CD1c-positive myeloid dendritic cell (primary cell): ENCODE measurements around the gene TLX2.
"Not testable (repeated sequence)": the region's sequence is repeated elsewhere in the genome, so short reads cannot be mapped to it uniquely, and the experiment has no call there.

Experiments used
- DNase-seq: peaks from one replicate; pipeline ENCODE4 v3.0.0-alpha.2; 2016; ENCODE audit errors: extremely low spot score

The TLX2 gene

DNA sequence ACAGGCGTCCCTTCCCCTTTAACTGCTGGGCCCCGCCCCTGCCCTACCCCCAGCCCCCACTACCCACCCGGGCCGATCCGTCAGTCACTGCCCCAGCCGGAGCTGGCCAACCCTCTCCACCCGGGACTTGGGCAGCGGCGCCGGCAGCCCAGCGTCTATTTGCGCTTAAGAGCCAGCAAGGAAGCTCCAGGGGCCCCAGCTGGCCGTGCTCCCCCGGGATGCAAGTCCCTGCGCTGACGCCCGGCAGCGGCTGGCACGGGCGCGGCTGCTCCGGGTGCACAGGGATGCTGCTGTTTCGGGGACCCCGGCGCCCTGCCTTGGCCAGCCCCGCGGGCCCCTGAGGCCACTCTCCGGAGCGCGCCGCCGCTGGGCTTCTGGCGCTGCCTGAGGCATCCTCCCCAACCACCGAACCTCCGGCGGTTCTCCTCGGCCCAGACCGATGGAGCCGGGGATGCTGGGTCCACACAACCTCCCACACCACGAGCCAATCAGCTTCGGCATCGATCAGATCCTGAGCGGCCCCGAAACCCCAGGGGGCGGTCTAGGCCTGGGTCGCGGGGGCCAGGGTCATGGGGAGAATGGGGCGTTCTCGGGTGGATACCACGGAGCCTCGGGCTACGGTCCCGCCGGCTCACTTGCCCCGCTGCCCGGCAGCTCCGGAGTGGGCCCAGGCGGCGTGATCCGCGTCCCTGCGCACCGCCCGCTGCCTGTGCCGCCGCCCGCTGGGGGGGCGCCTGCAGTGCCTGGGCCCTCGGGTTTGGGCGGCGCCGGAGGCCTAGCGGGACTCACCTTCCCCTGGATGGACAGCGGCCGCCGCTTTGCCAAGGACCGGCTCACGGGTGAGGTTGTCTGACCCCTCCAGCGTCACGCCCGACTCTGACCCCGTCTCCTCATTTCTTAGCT lies at the start of gene TLX2:
Gene TLX2 (plus strand): TSS at position 83 of the 903 bp plus-strand sequence. CDS start 357 bp downstream, at position 440.
- DNase-seq = no peak

DNA sequence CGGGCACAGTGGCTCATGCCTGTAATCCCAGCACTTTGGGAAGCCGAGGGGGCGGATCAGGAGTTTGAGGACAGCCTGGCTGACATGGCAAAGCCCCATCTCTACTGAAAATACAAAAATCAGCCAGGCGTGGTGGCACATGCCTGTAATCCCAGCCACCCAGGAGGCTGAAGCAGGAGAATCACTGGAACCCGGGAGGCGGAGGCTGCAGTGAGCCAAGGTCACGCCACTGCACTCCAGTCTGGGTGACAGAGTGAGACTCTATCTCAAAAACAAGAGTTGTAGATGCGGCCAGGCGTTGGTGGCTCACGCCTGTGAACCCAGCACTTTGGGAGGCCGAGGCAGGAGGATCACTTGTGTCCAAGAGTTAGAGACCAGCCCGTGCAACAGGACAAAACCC lies 43.5 kb upstream of the TLX2 start:
- not testable (repeated sequence) for DNase-seq

DNA sequence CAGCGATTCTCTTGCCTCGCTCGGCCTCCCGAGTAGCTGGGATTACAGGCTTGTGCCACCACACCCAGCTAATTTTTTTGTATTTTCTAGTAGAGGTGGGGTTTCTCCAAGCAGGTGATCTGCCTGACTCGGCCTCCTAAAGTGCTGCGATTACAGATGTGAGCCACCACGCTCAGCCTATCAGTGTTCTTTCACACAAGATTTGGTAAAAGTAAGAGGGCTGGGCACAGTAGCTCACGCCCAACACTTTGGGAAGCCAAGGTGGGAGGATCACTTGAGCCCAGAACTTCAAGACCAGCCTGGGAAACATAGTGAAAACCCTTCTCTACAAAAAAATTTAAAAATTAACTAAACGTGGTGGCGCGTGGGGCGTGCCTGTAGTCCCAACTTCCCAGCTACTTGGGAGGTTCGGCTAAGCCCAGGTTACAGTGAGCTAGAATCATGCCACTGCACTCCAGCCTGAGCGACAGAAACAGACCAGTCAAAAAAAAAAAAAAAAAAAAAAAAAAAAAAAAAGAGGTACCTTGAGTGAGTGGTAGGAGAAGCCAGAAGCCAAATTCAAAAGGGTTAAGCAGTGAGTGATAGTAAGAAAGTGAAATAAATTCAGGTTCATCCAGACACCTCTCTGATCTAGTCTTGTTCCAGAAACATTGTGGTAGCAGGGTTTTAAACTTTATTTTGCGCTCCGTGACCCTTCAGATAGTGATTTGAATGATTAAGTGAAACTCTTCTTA lies 42.8 kb upstream of the TLX2 start:
- DNase-seq = no peak

DNA sequence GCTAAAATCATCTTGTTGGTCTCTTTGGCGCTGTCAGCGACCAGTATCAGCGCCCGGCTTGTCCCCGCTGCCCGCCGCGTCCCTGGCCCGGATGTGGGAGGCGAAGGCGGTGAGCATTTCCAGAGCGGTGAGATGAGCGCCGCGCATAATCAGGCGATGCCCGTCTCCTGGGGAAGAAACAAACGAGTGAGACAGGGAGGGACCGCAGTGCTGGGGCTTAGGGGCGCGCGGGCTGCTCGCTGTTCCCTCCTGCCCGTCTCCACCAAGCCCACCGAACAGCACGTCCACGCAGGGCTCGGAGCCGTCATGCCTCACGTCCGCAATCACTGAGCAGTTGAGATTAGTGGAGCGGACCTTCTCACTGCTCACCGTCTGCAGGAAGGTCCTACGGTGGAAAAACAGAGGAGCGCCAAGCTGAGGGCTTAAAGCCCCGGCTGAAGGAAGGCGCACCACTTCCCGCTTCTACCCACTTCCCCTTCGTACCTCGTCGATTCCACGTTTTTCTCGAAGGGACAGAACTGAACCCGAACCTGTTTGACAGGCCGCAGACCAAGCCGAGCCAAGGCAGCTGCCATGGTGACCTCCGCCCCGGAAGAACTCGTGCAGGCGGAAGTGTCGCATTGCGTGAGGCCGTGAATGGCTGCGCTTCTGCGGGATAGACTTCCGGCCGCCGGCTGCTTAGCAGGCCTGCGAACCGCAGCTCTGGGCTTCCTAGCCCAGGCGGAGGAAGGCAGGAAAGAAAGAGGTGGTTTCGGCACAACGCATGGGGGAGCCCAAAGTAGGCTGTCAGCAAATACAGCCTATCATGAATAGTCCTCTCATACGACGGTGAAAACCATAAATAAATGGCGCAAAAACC lies 41.9 kb upstream of the TLX2 start, which contains the start of gene MRPL53:
Gene MRPL53 (minus strand): TSS at position 595 of the 859 bp plus-strand sequence. CDS start 20 bp downstream, at position 575.
- DNase-seq = peak; percentile 96

DNA sequence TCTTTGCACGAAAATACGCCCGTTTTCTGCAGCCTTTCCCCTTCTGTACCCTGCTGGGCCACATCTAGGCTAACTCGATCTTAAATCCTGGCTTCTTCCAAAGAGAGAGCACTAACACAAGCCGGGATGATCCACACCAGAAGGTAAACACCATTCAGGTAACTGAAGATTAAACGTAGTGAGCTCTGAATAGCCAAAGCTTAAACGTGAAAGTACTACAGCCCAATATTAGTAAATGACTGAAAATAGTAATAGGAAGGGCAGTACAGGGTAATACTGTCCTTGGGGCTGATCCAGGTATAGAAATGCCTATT lies 41.3 kb upstream of the TLX2 start:
- no peak for DNase-seq

DNA sequence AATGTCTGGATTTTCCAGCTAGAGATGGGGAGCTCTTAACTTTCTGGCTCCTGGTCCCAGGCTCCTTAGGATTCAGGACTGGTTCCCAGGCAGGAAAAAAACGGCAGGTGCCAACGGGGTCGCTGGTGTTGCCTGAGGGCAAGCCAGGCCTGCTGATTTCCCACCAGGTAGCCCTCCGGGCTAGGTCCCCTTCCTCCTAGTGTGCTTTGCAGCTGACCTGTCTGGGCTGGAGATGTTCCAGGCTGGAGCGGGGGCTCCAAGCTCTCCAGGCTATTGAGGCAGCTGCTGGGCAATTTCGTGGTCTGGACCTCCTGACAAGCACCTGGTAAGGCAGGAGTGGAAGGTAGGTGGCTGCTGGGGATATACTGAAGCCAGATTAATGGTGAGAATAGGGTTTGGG lies 39.8 kb upstream of the TLX2 start:
- DNase-seq = no peak

DNA sequence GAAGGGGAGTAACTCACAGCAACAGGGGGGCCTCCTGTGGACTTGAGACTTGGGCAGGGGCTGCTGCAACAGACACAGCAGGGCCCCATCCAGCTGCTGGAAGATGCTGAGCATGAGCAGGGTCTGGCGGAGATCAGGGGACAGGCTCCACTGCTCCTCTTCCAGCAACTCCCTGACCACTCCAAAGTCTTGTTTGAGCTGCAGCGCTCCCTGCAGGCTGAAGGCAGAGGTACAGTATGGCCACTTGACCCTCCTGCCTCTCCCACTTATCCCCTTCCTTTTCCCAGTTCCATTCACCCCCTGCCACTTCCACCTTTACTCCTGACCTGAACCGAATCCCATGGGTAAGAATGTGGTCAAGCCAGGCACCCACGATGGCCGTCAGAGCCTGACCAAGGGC lies 39.4 kb upstream of the TLX2 start:
- DNase-seq = no peak

DNA sequence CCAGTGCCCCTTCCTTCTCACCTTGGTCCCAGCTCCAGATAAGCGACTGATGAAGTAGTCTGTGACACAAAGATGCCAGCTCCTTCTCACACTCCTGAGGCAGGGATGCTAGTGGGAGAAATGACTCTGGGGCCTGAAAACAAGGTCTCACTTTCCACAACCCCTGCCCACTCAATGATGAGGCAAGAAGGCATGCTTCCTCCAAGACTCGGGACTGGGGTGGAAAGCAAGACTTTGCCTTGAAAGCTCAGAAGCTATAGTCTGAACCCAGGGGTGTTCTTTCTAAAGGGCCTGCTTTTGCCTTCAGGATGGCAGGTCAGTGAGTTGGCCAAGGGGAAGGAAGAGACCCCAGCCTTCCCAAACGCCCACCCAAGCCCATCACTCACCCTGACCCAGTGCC lies 32.8 kb upstream of the TLX2 start:
- DNase-seq = peak; percentile 72

DNA sequence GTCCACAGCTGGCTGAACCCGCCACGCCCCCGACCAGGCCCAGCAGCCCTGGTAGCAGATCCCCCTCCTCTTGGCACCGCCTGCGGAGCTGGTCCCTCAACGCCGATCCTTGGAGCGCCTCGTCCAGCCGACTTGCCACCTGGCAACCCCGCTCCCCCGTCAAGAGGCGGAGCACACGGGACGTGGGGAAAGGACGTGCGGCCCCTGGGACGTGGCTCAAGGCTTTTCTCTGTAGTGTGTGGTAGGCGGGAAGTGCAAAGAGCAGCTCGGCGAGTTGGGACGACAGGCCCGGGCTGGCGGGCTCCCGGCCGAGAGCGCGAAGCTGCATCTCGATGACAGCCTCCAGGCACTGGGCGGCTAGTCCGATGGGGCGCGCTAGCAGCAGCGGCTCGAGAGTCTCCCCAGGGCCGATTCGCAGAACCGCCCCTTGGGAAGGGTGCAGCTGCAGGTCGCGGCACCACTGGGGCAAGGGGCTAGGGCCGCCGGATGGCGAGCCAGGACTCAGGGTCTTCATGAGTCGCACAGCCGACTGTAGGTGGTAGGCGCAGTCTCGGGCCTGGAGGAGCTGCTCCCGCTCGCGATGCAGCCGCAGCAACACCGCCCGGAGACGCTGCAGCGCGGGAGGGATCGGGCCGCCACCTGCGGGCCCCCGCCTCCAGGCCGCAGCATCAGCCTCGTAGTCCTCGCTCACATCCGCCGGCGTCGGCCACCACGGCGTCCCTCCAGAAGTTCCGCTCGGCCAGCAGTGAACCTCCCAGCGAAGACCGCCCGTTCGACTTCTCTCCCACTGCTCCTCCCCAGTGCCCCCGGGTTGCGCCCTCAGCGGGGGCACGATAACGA lies 32.1 kb upstream of the TLX2 start:
- peak; percentile 66 for DNase-seq

DNA sequence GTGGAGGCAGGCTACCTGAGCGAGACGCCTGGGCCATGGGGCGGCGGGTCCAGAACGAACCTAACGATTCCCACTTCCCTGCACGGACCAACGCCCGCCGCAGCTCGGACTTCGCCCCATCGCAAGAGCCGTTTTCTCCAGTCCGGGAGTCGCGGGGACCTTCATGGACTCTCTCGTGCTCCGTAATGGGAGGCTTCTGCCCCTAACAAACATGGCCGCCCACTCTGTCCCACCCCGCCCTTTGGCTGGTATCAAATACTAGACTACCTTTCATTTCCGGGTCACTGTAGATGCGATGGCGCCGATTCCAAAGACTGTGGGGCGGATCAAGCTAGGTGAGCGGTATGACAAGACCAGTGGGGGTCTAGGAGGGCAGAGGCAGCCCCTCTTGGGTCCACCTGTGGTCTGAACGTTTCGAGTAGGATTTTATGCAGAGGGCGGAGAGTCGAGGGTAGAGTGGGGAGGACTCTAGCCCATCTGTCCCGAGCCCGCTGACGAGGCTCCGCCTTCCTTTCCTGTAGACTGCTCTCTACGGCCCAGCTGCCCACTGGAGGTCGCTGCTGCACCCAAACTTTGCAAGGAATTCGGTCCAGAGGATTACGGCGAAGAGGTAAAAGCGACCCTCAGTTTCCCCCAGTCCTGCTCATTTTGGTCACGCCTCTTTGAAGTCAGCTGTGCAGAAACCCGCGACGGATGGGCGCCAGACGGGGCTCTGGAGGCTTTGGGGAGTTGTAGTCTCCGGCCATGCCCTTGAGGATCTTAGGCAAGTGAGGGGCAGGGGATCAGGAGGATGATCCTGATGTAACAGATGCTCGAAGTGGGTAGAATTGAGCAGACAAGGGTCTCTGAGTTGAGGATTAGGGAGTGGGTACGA lies 31.2 kb upstream of the TLX2 start, which contains the start of the genes CCDC142 and TTC31:
Gene CCDC142 (minus strand): TSS at position 198 of the 874 bp plus-strand sequence. CDS start 161 bp downstream, at position 37.
Gene TTC31 (plus strand): TSS at position 281 of the 874 bp plus-strand sequence. CDS start 15 bp downstream, at position 296.
- peak; percentile 97 for DNase-seq

DNA sequence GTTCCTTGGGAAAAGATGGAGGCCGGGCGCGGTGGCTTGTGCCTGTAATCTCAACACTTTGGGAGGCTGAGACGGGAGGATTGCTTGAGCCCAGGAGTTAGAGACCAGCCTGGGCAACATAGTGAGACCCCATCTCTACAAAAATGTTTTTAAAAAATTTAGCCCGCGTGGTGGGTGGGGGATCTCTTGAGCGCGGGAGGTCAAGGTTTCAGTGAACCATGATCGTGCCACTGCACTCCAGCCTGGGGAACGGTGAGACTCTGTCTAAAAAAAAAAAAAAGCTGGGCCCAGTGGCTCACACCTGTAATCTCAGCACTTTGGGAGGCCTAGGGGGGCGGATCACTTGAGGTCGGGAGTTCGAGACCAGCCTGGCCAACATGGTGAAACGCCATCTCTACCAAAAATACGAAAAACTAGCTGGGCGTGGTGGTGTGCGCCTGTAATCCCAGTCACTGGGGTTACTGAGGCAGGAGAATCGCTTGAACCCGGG lies 30.5 kb upstream of the TLX2 start:
- not testable (repeated sequence) for DNase-seq

DNA sequence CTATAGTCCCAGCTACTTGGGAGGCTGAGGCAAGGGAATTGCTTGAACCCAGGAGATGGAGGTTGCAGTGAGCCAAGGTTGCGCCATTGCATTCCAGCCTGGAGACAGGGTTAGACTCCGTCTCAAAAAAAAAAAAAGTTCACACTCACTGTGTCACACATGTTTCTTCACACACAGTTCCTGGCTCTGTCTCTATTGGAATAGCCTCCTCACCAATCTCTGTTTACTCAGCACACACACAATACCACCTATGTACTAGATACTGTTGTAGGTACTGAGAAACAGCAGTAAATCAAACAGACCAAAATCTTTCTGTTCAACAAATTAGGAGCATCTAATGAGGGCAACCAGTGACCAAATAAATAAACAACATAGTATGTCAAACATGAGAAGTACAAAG lies 28.1 kb upstream of the TLX2 start:
- DNase-seq = no peak

DNA sequence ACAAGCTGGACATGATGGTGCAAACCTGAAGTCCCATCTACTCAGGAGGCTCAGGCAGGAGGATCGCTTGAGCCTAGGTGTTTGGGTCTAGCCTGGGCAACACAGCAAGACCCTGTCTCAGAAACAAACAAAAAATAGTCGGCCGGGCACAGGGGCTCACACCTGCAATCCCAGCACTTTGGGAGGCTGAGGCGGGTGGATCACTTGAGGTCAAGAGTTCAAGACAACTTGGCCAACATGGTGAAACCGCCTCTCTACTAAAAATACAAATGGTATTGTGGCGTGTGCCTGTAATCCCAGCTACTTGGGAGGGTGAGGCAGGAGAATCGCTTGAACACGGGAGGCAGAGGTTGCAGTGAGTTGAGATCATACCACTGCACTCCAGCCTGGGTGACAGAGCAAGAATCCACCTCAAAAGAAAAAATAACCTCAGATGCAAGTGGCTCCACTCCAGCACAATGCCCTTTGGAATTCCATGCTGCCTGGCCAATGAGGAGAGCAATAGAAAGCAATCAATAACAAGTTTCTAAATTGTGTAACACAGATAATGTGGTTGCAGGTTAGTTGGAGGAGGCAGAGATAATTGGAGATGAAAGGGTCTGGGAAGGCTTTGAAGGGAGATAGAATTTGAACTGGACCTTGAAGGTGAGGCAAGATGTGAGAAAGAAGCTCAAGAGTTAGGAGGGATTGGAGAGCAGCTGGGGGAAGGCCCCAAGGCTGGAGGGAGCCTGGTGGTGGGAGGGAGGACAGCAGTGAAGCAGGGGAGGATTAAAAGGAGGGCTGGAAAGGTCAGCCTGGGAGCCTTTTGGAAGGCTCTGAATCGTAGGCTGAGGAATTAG lies 25.4 kb upstream of the TLX2 start:
- DNase-seq = no peak

DNA sequence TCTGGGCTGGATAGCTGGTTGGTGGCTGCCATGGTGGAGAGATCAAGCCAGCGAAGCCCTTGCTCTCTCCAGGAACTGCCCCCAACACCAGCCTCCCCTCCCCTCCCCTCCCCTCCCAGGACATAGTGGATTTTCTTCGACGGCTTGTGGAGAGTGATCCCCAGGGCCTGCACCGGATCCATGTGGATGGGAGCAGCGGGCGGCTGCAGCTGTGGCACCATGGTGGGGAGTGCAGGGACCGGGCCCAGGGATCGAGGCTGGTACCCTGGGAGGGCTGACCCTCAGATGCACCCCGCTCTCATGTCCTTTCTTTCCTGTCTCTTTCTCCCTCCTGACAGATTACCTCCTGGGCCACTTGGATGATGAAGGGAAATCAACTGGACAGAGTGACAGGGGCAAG lies 24.3 kb upstream of the TLX2 start:
- no peak for DNase-seq

DNA sequence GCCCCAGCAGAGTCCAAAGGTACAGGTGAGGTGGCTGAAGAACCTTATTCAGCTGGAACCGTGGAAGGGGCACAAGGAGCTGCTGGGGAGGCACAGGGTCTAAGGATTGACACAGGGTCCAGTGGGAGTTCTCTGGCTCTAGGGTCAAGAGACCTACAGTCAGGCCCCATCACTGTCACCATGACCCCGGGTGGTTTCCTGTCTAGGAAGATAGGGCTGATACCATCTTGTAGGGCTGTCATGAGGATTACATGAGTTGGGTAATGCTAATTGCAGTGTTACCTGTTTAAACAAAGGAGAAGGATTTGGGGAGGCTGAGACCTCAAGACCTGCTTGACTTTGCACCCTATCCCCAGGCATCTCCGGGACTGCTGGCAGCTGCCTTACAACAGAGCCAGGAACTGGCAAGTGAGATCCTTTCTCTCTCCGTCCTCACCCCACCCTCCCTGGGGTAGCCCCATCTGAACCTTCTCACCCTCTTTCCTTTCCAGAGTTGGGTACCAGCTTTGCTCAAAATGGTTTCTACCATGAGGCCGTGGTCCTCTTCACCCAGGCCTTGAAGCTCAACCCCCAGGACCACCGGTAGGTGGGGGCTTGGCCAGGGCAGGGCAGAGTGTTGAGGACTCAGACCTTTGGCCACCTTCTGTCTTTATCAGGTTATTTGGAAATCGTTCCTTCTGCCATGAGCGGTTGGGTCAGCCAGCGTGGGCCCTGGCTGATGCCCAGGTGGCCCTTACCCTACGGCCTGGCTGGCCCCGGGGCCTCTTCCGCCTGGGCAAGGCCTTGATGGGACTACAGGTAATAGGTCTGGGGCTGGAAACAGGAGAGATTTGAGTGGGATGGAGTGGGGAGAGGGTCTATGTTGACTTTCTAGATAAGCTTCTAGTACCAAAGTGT lies 22.4 kb upstream of the TLX2 start:
- no peak for DNase-seq

DNA sequence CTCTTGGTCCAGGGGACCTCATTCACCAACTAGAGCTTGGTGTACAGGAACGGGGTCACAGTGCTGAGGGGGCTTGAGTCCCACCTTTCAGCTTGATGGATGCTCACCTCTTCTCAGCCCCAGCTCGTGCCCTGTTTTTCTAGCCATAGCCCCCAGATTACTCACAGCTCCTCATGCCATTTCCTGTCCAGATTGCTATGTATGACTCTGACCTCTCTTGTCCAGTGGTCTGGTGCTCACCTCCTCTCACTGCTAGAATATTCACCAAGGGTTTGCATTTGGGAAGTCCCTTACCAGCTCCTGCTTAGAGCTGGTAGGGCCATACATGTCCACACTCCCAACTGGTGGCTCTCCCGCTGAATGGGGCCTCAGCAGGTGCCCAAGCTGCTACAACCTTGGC lies 20.7 kb upstream of the TLX2 start:
- no peak for DNase-seq

DNA sequence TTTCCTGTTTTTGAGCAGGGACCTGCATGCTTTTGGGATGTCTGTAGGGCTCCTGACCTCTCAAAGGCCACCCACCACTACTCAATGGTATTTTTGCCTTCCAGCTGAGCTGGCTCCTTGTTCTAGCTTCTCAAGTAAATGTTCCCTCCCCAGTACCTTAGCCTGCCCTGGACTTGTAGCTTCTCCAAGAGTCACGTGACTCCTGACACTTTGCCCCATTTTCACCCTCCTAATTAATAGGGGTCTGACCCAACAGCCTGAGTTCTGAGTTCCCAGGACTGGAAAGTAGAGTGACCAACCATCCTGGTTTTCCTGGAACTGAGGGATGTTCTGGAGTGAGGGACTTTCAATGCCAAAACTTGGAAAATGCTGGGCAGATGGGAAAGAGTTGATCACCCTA lies 18.8 kb upstream of the TLX2 start:
- DNase-seq = no peak
